GM18870 (cell line): ENCODE data around the gene USP40.

Source experiments
- ATAC-seq: cut with Tn5 transposase; IDR thresholded peaks from one replicate; pipeline ENCODE4 v1.9.1; 2021; ENCODE audit warnings: moderate library complexity; ENCODE audit not compliant: unreplicated experiment

Gene USP40

DNA sequence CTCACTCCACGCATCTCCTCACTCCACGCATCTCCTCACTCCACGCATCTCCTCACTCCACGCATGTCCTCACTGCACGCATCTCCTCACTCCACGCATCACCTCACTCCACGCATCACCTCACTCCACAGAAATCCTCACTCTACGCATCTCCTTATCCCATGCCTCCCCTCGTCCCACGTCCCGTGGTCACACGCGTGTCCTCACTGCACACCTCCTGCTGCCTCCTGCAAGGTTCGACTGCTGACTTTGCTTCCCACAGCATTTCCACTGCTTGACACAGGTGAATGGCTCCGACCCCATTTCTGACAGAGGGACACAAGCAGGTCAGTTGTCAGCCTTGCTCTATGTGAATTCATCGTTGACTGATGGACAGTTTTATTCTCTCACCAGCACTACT is 103.0 kb downstream of the USP40 start:
- no peak for ATAC-seq

- no peak for ATAC-seq
Measured at GRCh38 chr2:233462826-233463470, 103.6 kb downstream of the USP40 start.

DNA sequence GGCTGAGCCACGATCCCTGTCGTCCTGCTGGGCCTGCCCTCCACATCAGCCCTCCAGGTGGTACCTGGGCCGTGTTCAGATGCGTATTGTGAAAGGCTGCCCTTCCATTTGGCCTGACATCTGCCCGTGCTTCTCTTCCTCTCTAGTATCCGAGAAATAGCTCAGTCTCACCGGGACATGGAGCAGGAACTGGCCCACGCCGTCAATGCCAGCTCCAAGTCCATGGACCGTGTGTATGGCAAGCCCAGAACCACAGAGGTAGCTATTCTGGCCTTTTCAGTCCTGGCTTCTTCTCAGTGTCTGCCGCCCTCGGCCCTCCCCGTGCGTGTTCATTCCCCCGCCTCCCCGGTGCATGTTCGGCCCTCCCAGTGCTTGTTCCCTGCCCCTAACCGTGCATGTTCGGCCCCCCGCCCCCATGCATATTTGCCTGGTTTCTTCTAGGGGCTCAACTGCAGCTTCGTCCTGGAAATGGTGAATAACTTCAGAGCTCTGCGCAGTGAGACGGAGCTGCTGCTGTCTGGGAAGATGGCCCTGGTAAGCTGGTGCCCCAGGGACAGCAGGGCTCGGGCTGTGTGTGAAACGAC is 104.3 kb downstream of the USP40 start:
- ATAC-seq: no peak

DNA sequence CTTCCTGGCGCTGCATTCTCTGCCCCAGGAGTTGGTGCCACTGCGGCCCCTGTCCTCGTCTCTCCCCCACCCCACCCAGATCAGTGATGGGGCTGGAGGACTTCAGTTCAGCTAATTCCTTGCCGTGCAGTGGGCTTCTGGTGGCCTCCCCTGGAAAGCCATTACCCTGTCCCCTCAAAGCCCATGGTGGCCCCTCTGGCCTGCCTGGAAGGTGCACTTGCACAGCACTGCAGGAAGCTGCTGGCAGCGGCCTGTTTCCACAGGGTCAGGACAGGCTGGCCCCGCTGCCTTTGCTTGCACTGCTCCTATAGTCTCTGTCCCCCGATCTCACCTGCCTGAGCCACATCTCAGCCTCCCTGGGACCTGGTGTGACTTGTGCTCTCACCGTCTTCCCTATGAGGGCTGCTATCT is 105.1 kb downstream of the USP40 start:
- no peak for ATAC-seq

- no peak for ATAC-seq
Measured at GRCh38 chr2:233460726-233461441, 105.7 kb downstream of the USP40 start.

GRCh38 chr2:233459426-233459825 is 107.2 kb downstream of the USP40 start:
- no peak for ATAC-seq

DNA sequence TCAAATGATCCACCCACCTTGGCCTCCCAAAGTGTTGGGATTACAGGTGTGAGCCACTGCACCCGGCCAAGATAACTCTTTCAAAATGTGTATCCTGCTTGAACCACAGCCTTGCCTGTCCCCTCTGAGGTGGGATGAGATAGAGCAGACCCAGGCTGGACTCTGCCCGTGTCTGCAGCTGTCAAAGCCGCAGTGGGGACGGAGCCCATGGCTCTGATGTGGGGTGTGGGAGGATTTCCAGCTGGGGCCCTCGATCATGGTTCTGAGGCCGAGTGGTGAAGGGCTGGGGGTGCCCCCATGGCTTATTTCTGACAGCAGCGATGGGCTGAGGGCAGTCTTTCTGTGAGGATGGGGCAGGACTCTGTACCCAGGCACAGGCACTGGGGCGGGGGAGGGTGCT is 107.8 kb downstream of the USP40 start:
- ATAC-seq: no peak

DNA sequence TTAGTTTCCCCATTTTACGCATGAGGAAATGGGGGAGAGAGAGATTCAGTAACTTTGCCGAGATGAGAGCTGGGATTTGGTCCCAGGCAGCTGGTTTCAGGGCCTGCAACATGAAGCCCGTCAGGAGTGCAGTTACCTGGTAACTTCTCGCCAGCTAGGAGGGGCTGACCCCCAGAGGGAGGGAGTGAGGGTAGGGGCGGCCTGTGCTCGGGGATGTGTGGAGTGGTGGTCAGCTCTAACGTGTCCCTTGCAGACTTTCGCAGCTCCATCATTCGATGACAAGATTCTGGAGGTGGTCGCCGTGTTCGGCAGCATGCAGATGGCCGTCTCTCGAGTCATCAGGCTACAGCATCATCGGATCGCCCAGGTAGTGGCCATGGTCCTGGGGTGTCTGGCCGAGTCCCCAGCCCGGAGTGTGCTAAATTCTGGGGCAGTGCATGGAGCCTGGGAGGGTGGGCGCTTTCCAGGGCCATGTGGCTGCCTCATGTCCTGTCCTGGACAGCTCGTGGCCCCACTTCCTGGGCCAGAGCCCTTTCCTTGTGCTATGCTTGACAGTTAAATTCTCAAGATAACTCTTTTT is 108.5 kb downstream of the USP40 start:
- no peak for ATAC-seq

GRCh38 chr2:233457356-233457755 is 109.2 kb downstream of the USP40 start:
- ATAC-seq: no peak

- ATAC-seq: no peak
Measured at GRCh38 chr2:233456934-233457333, 109.6 kb downstream of the USP40 start.

DNA sequence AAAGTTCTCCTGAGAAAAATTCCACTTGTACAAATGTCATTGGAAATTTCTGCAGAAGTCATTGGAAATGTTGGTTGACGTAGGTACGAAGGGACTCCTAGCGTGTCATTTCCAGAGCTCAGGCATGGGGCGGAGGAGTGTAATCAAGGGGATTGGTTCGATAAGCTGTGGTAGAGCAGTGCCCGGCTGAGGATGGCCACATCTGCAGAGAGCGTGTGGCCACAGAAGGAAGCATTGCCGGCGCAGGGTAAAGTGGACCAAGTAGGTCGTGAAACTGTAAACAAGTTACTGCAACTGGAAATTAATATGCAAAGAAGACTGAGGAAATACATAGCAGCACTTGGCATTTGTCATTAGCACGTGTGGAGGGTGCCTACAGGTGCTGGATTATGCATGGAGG is 110.5 kb downstream of the USP40 start:
- no peak for ATAC-seq

DNA sequence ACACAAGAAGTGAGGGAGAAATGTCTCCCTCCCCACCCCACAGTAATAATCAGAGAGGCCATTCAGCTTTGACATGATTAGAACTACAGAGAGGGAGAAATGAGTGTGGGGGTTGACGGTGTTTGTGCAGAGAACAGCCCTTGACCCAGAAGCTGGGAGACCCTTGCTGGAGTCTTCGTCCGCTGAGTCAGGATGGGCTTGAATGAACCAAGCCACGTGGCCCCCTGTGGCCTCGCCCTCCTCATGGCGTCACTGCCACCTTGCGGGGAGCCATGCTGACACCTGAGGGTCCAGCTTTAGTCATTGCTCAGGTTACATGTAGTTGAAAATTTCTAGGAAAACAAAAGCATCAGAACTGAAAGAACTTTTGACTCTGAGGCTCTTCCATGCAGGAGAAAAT is 111.1 kb downstream of the USP40 start:
- no peak for ATAC-seq

GRCh38 chr2:233455006-233455405 is 111.6 kb downstream of the USP40 start:
- ATAC-seq: no peak

GRCh38 chr2:233453916-233454315 is 112.7 kb downstream of the USP40 start:
- ATAC-seq: no peak

DNA sequence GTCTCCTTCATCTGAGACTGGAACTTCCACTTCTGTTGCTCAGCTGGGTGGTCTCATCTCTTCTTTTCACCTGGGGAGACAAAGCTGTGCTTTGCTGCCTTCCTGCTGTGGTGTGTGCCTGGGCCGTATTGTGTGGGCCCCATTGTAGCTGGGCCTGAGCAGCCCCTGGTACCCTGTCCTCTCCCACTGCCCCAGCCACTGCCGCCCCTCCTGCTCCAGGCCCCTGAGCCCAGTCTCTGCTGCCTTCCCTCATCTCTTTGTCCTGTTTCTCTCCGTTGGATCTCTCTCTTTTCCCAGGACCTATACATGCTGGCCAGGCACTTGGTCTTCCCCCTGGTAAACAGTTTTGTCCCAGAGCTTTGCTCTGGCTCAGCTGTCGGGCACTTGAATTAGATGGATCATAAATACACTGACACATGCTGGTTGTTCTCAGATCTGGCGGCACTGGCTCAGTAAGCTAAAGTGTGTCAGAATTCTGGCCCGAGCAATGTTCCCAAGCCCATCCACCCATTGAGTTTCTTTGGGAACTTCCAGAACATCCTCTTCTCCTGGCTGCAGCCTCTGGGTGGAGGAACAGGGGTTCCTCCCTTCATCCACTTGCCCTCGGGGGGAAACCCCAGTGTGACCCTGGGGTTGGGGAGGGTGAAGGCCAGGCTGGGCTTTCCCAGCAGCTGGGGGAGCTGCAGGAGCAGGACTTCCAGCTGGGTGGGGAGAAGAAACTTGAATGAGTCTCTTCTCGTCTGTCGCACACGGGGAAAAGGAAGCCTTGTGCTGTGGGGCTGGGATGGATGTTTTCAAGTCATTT is 113.3 kb downstream of the USP40 start:
- ATAC-seq: no peak

- ATAC-seq: no peak
Measured at GRCh38 chr2:233451950-233452349, 114.6 kb downstream of the USP40 start.

- ATAC-seq: no peak
Measured at GRCh38 chr2:233450864-233451575, 115.6 kb downstream of the USP40 start.

GRCh38 chr2:233449921-233450863 is 116.4 kb downstream of the USP40 start:
- ATAC-seq: no peak

- ATAC-seq: no peak
Measured at GRCh38 chr2:233449081-233449901, 117.3 kb downstream of the USP40 start.
